ENCODE data around the gene SGPL1. TPM values are rescaled to one million over a fixed set of nuclear protein-coding genes. Genes with fewer than 3 reads are reported as not detected.

SGPL1 gene
- polyA plus RNA-seq, 1 donor (not counting 4 experiments of a cell fraction or from before 2014, with no cell fraction given): 31.4 TPM

- no peak overlapping the region for H3K4me2 ChIP-seq (ENCODE audit: control insufficient read depth, extremely low read depth, insufficient read depth, low read depth, low read length)
- no peaks in the 10 kb centered on the region for H3K9me1 ChIP-seq (ENCODE audit: control insufficient read depth, extremely low read depth, insufficient read depth, low read length)
- peaks cover 5% of the 10 kb centered on the region for H3K27me3 ChIP-seq (ENCODE audit: control insufficient read depth, extremely low read depth, insufficient read depth, low read length)
- DNase-seq (ENCODE audit: low read depth, low spot score) (no peak), FAIRE-seq (no peak)
- TF ChIP-seq EZH2 (IDR thresholded peaks at IDR 0.05; ENCODE audit: low read length) (no peak), CTCF (optimal IDR thresholded peaks at IDR 0.05 in 1 of 3, IDR thresholded peaks at IDR 0.05 in 1 of 3, conservative IDR thresholded peaks at IDR 0.05 in 1 of 3; ENCODE audit: extremely low read depth in 1 of 3, insufficient read depth in 2 of 3, low read length in 3 of 3) (no peak)
- H3K4me1 ChIP-seq (ENCODE audit: control insufficient read depth, extremely low read depth, insufficient read depth, low read length): peaks cover 2% of the 10 kb centered on the region
- no peaks in the 10 kb centered on the region for H3K9me3 ChIP-seq (ENCODE audit: control insufficient read depth, low read depth, low read length)
- H3K9ac ChIP-seq (ENCODE audit: control insufficient read depth, extremely low read depth, insufficient read depth, low read length): no peak overlapping the region
- H3K4me3 ChIP-seq (ENCODE audit: control insufficient read depth in 2 of 3, extremely low read depth in 1 of 3, insufficient read depth in 2 of 3, low read depth in 1 of 3, low read length in 3 of 3): no peak overlapping the region
- H2AFZ ChIP-seq (ENCODE audit: control insufficient read depth, low read length): no peak overlapping the region
- no peaks in the 10 kb centered on the region for H4K20me1 ChIP-seq (ENCODE audit: control insufficient read depth, extremely low read depth, insufficient read depth, low read length)
- H3K79me2 ChIP-seq (ENCODE audit: control insufficient read depth, insufficient read depth, low read length): no peaks in the 10 kb centered on the region
- dilution Hi-C loops (cut with MboI; ENCODE audit: extremely low pct_ligation_motif_present, low sequenced_read_pairs): no loop called here
- H3K36me3 ChIP-seq (ENCODE audit: control insufficient read depth in 2 of 2, extremely low read depth in 1 of 2, insufficient read depth in 2 of 2, low read length in 2 of 2): no peaks in the 10 kb centered on the region
- H3K27ac ChIP-seq (ENCODE audit: control insufficient read depth, insufficient read depth, low read length): no peak overlapping the region
These were observed 24.2 kb upstream of the SGPL1 start for GRCh38 chr10:70791386-70792039.

- dilution Hi-C loops (cut with MboI; ENCODE audit: extremely low pct_ligation_motif_present, low sequenced_read_pairs): no loop called here
- Histone ChIP-seq H2AFZ (ENCODE audit: control insufficient read depth, low read length) (no peak overlapping the region), H3K9ac (ENCODE audit: control insufficient read depth, extremely low read depth, insufficient read depth, low read length) (no peak overlapping the region)
These were observed 20.1 kb upstream of the SGPL1 start for GRCh38 chr10:70795613-70796012.

More at GRCh38 chr10:70795613-70796012, 20.1 kb upstream of the SGPL1 start:
- no peak overlapping the region for H3K4me2 ChIP-seq (ENCODE audit: control insufficient read depth, extremely low read depth, insufficient read depth, low read depth, low read length)
- H3K27ac ChIP-seq (ENCODE audit: control insufficient read depth, insufficient read depth, low read length): no peak overlapping the region
- no peaks in the 10 kb centered on the region for H3K9me3 ChIP-seq (ENCODE audit: control insufficient read depth, low read depth, low read length)
- DNase-seq (ENCODE audit: low read depth, low spot score): no peak
- H3K4me3 ChIP-seq (ENCODE audit: control insufficient read depth in 2 of 3, extremely low read depth in 1 of 3, insufficient read depth in 2 of 3, low read depth in 1 of 3, low read length in 3 of 3): no peak overlapping the region
- H4K20me1 ChIP-seq (ENCODE audit: control insufficient read depth, extremely low read depth, insufficient read depth, low read length): no peaks in the 10 kb centered on the region
- H3K9me1 ChIP-seq (ENCODE audit: control insufficient read depth, extremely low read depth, insufficient read depth, low read length): no peaks in the 10 kb centered on the region
- no peaks in the 10 kb centered on the region for H3K4me1 ChIP-seq (ENCODE audit: control insufficient read depth, extremely low read depth, insufficient read depth, low read length)
- H3K36me3 ChIP-seq (ENCODE audit: control insufficient read depth in 2 of 2, extremely low read depth in 1 of 2, insufficient read depth in 2 of 2, low read length in 2 of 2): no peaks in the 10 kb centered on the region
- FAIRE-seq: no peak
- H3K27me3 ChIP-seq (ENCODE audit: control insufficient read depth, extremely low read depth, insufficient read depth, low read length): peaks cover 12% of the 10 kb centered on the region
- TF ChIP-seq EZH2 (IDR thresholded peaks at IDR 0.05; ENCODE audit: low read length) (no peak), CTCF (optimal IDR thresholded peaks at IDR 0.05 in 1 of 3, IDR thresholded peaks at IDR 0.05 in 1 of 3, conservative IDR thresholded peaks at IDR 0.05 in 1 of 3; ENCODE audit: extremely low read depth in 1 of 3, insufficient read depth in 2 of 3, low read length in 3 of 3) (no peak)
- no peaks in the 10 kb centered on the region for H3K79me2 ChIP-seq (ENCODE audit: control insufficient read depth, insufficient read depth, low read length)
